Peyer's patch (tissue), 4 donors: Measurements from ENCODE around the gene EYS. TPM values are rescaled to one million over a fixed set of nuclear protein-coding genes. Genes with fewer than 3 reads are reported as not detected.

Experiments
- DNase-seq, 3 donors: peaks; one replicate each; pipeline ENCODE4 v3.0.0-alpha.2; 2017 to 2019
- H3K27ac ChIP-seq, 4 donors: fragments of 200-600 bp; sonication (generic); one replicate each; pipeline ENCODE4 v1.5.1; 2016 to 2019
- H3K27me3 ChIP-seq, 2 donors: fragments of 200-600 bp; sonication (generic); one replicate each; pipeline ENCODE4 v1.5.1; 2019
- H3K36me3 ChIP-seq, 3 donors: fragments of 200-600 bp; sonication (generic); one replicate each; pipeline ENCODE4 v1.5.1; 2016 to 2019
- H3K4me1 ChIP-seq, 4 donors: fragments of 200-600 bp; sonication (generic); one replicate each; pipeline ENCODE4 v1.5.1; 2016 to 2019
- H3K4me3 ChIP-seq, 4 donors: fragments of 200-600 bp; sonication (generic); 1 replicate in 3 of 4; 2 replicates in 1 of 4; pipeline ENCODE4 v1.5.1; 2016 to 2019; ENCODE audit warnings: mild to moderate bottlenecking in 1 of 4
- H3K9me3 ChIP-seq, 4 donors: fragments of 200-600 bp; sonication (generic); one replicate each; pipeline ENCODE4 v1.5.1; 2016 to 2019; ENCODE audit warnings: mild to moderate bottlenecking in 1 of 4
- CTCF ChIP-seq, 6 experiments: fragments of 450-650 bp in 4 of 6; fragments of 200-600 bp in 2 of 6; sonication (generic) in 1 of 6; IDR thresholded peaks; one replicate each; pipeline ENCODE4 v1.5.1; 2017 to 2019; ENCODE audit warnings: antibody characterized with exemption in 6 of 6, mild to moderate bottlenecking in 3 of 6, moderate library complexity in 1 of 6
- POLR2A ChIP-seq, 2 donors: fragments of 450-650 bp; IDR thresholded peaks; one replicate each; pipeline ENCODE4 v1.5.1; 2017; ENCODE audit warnings: antibody characterized with exemption in 2 of 2, mild to moderate bottlenecking in 2 of 2, moderate library complexity in 2 of 2
- total RNA-seq, 4 donors: library from RNA; depleted of rRNA; stranded (reverse); fragments of >200 nt; gene quantifications; one replicate each; pipeline ENCODE4 v1.1.0, GENCODE V29; 2016

Gene EYS
- total RNA-seq, 4 donors from 2014 or later = 0.13 to 1.5 (median 0.35) TPM; not detected in 1

DNA sequence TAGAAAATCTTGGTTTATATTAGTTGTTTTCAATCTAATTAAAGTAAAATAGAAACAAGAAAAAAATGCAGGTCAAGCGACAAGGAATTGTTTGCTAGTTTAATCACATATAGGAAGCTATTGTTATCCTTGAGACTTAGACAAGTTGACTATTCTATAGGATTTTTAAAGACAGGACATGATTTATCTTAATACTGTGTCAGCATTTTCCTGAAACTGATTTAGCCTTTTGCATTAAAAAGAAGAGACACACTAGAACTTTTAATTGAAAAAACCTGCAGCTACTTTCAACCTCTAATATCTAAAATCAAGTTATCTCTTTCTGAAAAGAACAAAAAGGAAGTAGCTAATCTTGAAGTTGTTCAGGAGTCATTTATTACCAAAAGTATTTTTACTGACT lies 1825.2 kb downstream of the EYS start:
- Histone ChIP-seq H3K4me3 (no peak overlapping the region), H3K9me3 (no peaks in the 10 kb centered on the region), H3K27ac (no peak overlapping the region), H3K4me1 (no peaks in the 10 kb centered on the region), H3K36me3 (no peaks in the 10 kb centered on the region), H3K27me3 (no peaks in the 10 kb centered on the region)
- no peak for DNase-seq
- TF ChIP-seq POLR2A (IDR thresholded peaks at IDR 0.05) (no peak), CTCF (IDR thresholded peaks at IDR 0.05) (no peak)

- DNase-seq = no peak
- Histone ChIP-seq H3K9me3 (no peaks in the 10 kb centered on the region), H3K4me1 (no peaks in the 10 kb centered on the region), H3K36me3 (no peaks in the 10 kb centered on the region), H3K4me3 (no peak overlapping the region), H3K27ac (no peak overlapping the region), H3K27me3 (no peaks in the 10 kb centered on the region)
- TF ChIP-seq POLR2A (IDR thresholded peaks at IDR 0.05) (no peak), CTCF (IDR thresholded peaks at IDR 0.05) (no peak)
Measured at GRCh38 chr6:63872233-63872632, 1834.8 kb downstream of the EYS start.

DNA sequence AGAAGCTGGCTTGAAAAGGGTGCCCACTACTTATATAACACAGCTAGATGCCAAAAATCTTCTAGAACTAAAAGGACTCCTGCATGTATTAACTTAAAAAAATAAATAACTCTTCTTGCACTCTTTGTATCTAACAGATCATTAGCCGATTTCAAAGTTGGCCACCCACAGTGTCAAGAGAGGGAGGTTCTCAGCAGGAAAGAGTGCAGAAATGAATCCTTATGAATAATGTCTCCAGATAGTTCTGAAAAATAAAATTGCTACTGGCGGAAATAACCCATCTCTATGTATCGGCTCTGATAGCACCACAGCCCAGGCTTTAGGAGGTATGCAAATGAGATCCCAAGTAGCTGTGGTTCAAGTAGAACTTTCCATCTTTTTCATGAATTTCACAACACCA lies 1838.7 kb downstream of the EYS start:
- H3K36me3 ChIP-seq = no peaks in the 10 kb centered on the region
- DNase-seq = no peak
- no peaks in the 10 kb centered on the region for H3K4me1 ChIP-seq
- H3K27me3 ChIP-seq = no peaks in the 10 kb centered on the region
- TF ChIP-seq CTCF (IDR thresholded peaks at IDR 0.05) (no peak), POLR2A (IDR thresholded peaks at IDR 0.05) (no peak)
- H3K27ac ChIP-seq = no peak overlapping the region
- no peak overlapping the region for H3K4me3 ChIP-seq
- H3K9me3 ChIP-seq = no peaks in the 10 kb centered on the region

DNA sequence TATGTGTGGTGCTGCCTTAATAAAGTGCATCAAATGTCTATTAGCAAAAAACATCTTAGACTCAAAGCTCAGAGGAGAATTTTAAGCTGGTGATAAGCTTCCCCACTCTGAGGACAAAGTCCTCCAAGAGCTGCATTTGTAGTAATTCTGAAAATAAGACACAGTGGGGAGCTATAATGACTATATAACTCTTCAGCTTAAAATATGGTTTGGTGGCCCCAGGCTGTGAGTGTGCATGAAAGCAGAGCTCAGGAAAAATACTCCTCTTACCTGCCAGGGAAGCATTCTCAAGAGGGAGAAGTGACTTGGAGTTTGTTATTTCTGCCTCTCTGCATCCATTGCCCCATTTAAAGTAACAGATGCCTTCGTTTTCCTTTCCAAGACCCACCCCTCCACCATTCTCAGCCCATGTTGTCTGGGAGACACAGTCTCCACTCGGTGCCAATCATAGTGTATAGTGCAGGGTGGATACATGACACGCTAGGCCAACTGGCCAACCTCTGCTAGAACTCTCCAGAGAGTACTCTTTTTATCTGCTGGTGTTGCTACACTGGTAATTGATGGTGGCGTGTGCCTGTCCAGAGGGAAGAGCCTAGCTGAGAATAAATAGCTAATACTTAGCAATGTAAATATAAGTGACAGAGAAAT lies 1842.2 kb downstream of the EYS start:
- Histone ChIP-seq H3K4me1 (no peaks in the 10 kb centered on the region), H3K27ac (no peak overlapping the region), H3K27me3 (no peaks in the 10 kb centered on the region), H3K36me3 (no peaks in the 10 kb centered on the region), H3K9me3 (no peaks in the 10 kb centered on the region), H3K4me3 (no peak overlapping the region)
- DNase-seq = no peak
- TF ChIP-seq POLR2A (IDR thresholded peaks at IDR 0.05) = no peak
- no peak for TF ChIP-seq CTCF (IDR thresholded peaks at IDR 0.05)

- H3K36me3 ChIP-seq = no peaks in the 10 kb centered on the region
- no peak overlapping the region for H3K27ac ChIP-seq
- H3K4me3 ChIP-seq = no peak overlapping the region
- TF ChIP-seq POLR2A (IDR thresholded peaks at IDR 0.05) (no peak), CTCF (IDR thresholded peaks at IDR 0.05) (no peak)
- H3K9me3 ChIP-seq = no peaks in the 10 kb centered on the region
- no peaks in the 10 kb centered on the region for H3K27me3 ChIP-seq
- no peaks in the 10 kb centered on the region for H3K4me1 ChIP-seq
- DNase-seq = no peak
Measured at GRCh38 chr6:63864061-63864460, 1843.0 kb downstream of the EYS start.
